ENCODE measurements around the gene MICU2. TPM values are rescaled to one million over a fixed set of nuclear protein-coding genes. Genes with fewer than 3 reads are reported as not detected.
A peak's percentile ranks its signal among the peaks of the same experiment; 100 is the strongest.

Gene MICU2
- total and polyA plus RNA-seq, 2 of the 13 experiments (the other 11 are each of a cell fraction or from before 2014, with no cell fraction given): 31.7 to 42.4 TPM

- TF ChIP-seq ZNF609 (CRISPR knock-in tag; IDR thresholded peaks at IDR 0.05; ENCODE audit: borderline replicate concordance) (no peak), HOMEZ (CRISPR knock-in tag; IDR thresholded peaks at IDR 0.05; ENCODE audit: low read depth) (no peak), NR2F1 (CRISPR knock-in tag; IDR thresholded peaks at IDR 0.05) (no peak), ZNF138 (CRISPR knock-in tag; IDR thresholded peaks at IDR 0.05; ENCODE audit: low read depth) (peak; percentile 25; the same call in 1 of the 2 replicates), ZNF264 (CRISPR knock-in tag; IDR thresholded peaks at IDR 0.05) (no peak), ZNF331 (CRISPR knock-in tag; IDR thresholded peaks at IDR 0.05) (peak; percentile 21; the same call in 1 of the 2 replicates), ZNF607 (CRISPR knock-in tag; IDR thresholded peaks at IDR 0.05; ENCODE audit: borderline replicate concordance) (no peak), DBP (CRISPR knock-in tag; IDR thresholded peaks at IDR 0.05; ENCODE audit: not compliant biosample characterization) (no peak), NR2F2 (IDR thresholded peaks at IDR 0.05; ENCODE audit: borderline replicate concordance, low read depth) (no peak), MED8 (CRISPR knock-in tag; IDR thresholded peaks at IDR 0.05; ENCODE audit: insufficient replicate concordance) (no peak), LRRFIP1 (CRISPR knock-in tag; conservative IDR thresholded peaks at IDR 0.05) (no peak), LCORL (IDR thresholded peaks at IDR 0.05) (no peak), LCORL (CRISPR knock-in tag; IDR thresholded peaks at IDR 0.05) (no peak), SP1 (IDR thresholded peaks at IDR 0.05) (no peak), SP1 (CRISPR knock-in tag; IDR thresholded peaks at IDR 0.05) (peak; percentile 68), MTF1 (CRISPR knock-in tag; IDR thresholded peaks at IDR 0.05) (no peak), ZNF792 (CRISPR knock-in tag; IDR thresholded peaks at IDR 0.05) (no peak), ZNF746 (CRISPR knock-in tag; IDR thresholded peaks at IDR 0.05) (peak; percentile 59; the same call in 1 of the 2 replicates), ZNF225 (CRISPR knock-in tag; IDR thresholded peaks at IDR 0.05) (peak; percentile 68; the same call in 1 of the 2 replicates), ZNF33B (CRISPR knock-in tag; IDR thresholded peaks at IDR 0.05) (no peak)
These were observed 144.9 kb downstream of the MICU2 start, which contains the start of gene ZDHHC20 (continued) for GRCh38 chr13:21458813-21459701.

All from HepG2 (cell line).